Immature natural killer cell (primary cell): ENCODE data around the gene USP12. TPM values are rescaled to one million over a fixed set of nuclear protein-coding genes. Genes with fewer than 3 reads are reported as not detected.
"Not testable (repeated sequence)": the region's sequence is repeated elsewhere in the genome, so short reads cannot be mapped to it uniquely, and the experiment has no call there.

Experiments used
- DNase-seq, 3 donors: peaks; one replicate each; pipeline ENCODE4 v3.0.0; 2022; ENCODE audit warnings: mixed read lengths in 1 of 3
- H3K27ac Mint-ChIP-seq, 6 donors: one replicate each; pipeline ENCODE4 v1.8.0; 2020; ENCODE audit warnings: mixed read lengths in 6 of 6, mild to moderate bottlenecking in 5 of 6, inconsistent platforms in 4 of 6, moderate library complexity in 3 of 6
- H3K27me3 Mint-ChIP-seq, 3 donors: one replicate each; pipeline ENCODE4 v1.8.0; 2020 to 2021; ENCODE audit warnings: low read depth in 3 of 3, mild to moderate bottlenecking in 3 of 3, mixed read lengths in 3 of 3, moderate library complexity in 3 of 3, inconsistent platforms in 1 of 3
- H3K36me3 Mint-ChIP-seq, 3 donors: one replicate each; pipeline ENCODE4 v1.8.0; 2020; ENCODE audit warnings: mixed read lengths in 3 of 3, inconsistent platforms in 2 of 3, mild to moderate bottlenecking in 2 of 3
- H3K4me1 Mint-ChIP-seq, 2 donors: one replicate each; pipeline ENCODE4 v1.8.0; 2020; ENCODE audit warnings: inconsistent platforms in 2 of 2, mild to moderate bottlenecking in 2 of 2, mixed read lengths in 2 of 2, moderate library complexity in 1 of 2
- H3K4me3 Mint-ChIP-seq, 5 donors: one replicate each; pipeline ENCODE4 v1.8.0; 2020; ENCODE audit warnings: mild to moderate bottlenecking in 5 of 5, mixed read lengths in 5 of 5, inconsistent platforms in 3 of 5, moderate library complexity in 3 of 5
- H3K9me3 Mint-ChIP-seq, 6 donors: one replicate each; pipeline ENCODE4 v1.8.0; 2020; ENCODE audit warnings: mild to moderate bottlenecking in 6 of 6, mixed read lengths in 6 of 6, inconsistent platforms in 4 of 6, moderate library complexity in 3 of 6
- polyA plus RNA-seq, 3 donors: library from polyadenylated mRNA; unstranded; fragments of 300-500 nt; fragmentation: Illumina TruSeq; gene quantifications; one replicate each; pipeline ENCODE4 v1.2.3, GENCODE V29; 2021

Gene USP12
- polyA plus RNA-seq, 3 donors from 2014 or later = 11.2 to 12.7 (median 11.4) TPM

GRCh38 chr13:27159806-27160563, 11.6 kb downstream of the USP12 start:
- Mint-ChIP-seq H3K36me3 (peaks cover 0 to 5% (median 0%) of the 10 kb centered on the region in 3 donors), H3K27me3 (no peaks in the 10 kb centered on the region), H3K4me1 (peaks cover 36 to 69% of the 10 kb centered on the region in 2 donors), H3K4me3 (no peak overlapping the region), H3K9me3 (no peaks in the 10 kb centered on the region), H3K27ac (peak overlapping the region in 2 of 6 donors; percentile 15 to 24)
- no peak for DNase-seq

DNA sequence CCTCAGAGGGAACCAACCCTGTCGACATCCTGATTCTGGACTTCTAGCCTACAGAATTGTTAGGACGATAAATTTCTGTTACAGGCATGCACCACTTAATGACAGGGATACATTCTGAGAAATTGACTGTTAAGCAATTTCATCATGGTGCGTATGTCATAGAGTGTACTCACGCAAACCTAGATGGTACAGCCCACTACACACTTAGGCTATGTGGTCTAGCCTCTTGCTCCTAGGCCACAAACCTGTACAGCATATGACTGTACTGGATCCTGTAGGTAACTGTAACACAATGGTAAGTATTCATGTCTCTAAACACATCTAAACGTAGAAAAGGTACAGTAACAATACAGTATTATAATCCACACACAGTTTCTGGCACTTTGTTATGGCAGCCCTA, 13.3 kb downstream of the USP12 start:
- Mint-ChIP-seq H3K4me3 (no peak overlapping the region), H3K27me3 (peaks cover 0 to 3% (median 2%) of the 10 kb centered on the region in 3 donors), H3K4me1 (peaks cover 34 to 69% of the 10 kb centered on the region in 2 donors), H3K36me3 (peaks cover 0 to 5% (median 0%) of the 10 kb centered on the region in 3 donors), H3K9me3 (no peaks in the 10 kb centered on the region), H3K27ac (no peak overlapping the region)
- no peak for DNase-seq

- Mint-ChIP-seq H3K9me3 (no peaks in the 10 kb centered on the region), H3K27ac (peak overlapping the region in 1 of 6 donors; percentile 43), H3K27me3 (peaks cover 0 to 3% (median 2%) of the 10 kb centered on the region in 3 donors), H3K4me1 (peaks cover 47 to 71% of the 10 kb centered on the region in 2 donors), H3K36me3 (peaks cover 0 to 5% (median 0%) of the 10 kb centered on the region in 3 donors), H3K4me3 (peak overlapping the region in 1 of 5 donors; percentile 38)
- DNase-seq = no peak
Measured at GRCh38 chr13:27151798-27152599, 19.6 kb downstream of the USP12 start.

DNA sequence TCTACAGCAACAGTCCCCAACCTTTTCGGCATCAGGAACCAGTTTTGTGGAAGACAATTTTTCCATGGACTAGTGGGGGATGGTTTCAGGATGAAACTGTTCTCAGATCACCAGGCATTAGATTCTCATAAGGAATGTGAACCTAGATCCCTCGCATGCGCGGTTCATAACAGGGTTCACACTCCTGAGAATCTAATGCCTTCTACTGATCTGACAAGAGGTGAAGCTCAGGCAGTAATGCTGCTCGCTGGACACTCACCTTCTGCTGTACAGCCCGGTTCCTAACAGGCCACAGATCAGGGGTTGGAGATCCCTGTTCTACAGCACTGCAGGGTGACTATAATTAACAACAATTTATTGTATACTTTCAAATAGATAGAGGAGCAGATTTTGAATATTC, 21.9 kb downstream of the USP12 start:
- H3K27ac Mint-ChIP-seq = no peak overlapping the region
- no peak for DNase-seq
- peaks cover 52 to 78% of the 10 kb centered on the region in 2 donors for H3K4me1 Mint-ChIP-seq
- no peak overlapping the region for H3K4me3 Mint-ChIP-seq
- no peaks in the 10 kb centered on the region for H3K9me3 Mint-ChIP-seq
- no peaks in the 10 kb centered on the region for H3K36me3 Mint-ChIP-seq
- peaks cover 0 to 3% (median 2%) of the 10 kb centered on the region in 3 donors for H3K27me3 Mint-ChIP-seq

GRCh38 chr13:27148900-27149299, 22.7 kb downstream of the USP12 start:
- Mint-ChIP-seq H3K9me3 (no peaks in the 10 kb centered on the region), H3K36me3 (no peaks in the 10 kb centered on the region), H3K27ac (no peak overlapping the region), H3K27me3 (peaks cover 0 to 3% (median 0%) of the 10 kb centered on the region in 3 donors), H3K4me3 (no peak overlapping the region), H3K4me1 (peaks cover 50 to 70% of the 10 kb centered on the region in 2 donors)
- DNase-seq = no peak

DNA sequence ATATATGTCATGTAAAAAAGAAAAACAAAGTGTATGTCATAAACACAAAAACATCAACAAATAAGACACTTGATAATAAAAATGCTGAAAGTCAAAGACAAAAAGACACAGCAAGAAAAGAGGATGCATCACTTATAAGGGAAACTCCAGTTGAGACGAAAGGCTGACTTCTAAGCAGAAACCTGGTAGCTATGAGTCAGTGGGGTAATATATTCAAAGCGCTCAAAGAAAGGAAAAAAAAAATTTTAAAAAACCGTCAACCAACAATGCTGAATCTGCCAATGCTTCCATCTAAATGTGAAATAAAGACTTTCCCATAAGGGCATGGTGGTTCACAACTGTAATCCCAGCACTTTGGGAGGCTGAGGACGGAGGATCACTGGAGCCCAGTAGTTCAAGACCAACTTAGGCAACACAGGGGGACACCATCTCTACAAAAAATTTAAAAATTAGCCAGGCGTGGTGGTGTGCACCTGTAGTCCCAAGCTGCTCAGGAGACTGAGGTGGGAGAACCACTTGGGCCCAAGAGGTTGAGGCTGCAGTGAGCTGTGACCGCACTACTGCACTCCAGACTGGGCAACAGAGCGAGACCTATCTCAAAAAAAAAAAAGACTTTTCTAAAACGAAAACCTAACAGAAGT, 24.0 kb downstream of the USP12 start:
- no peaks in the 10 kb centered on the region for H3K36me3 Mint-ChIP-seq
- H3K4me3 Mint-ChIP-seq = no peak overlapping the region
- H3K27ac Mint-ChIP-seq = no peak overlapping the region
- H3K4me1 Mint-ChIP-seq = peaks cover 51 to 71% of the 10 kb centered on the region in 2 donors
- no peaks in the 10 kb centered on the region for H3K9me3 Mint-ChIP-seq
- H3K27me3 Mint-ChIP-seq = no peaks in the 10 kb centered on the region
- DNase-seq = no peak

- H3K27ac Mint-ChIP-seq = no peak overlapping the region
- peaks cover 0 to 4% (median 3%) of the 10 kb centered on the region in 3 donors for H3K36me3 Mint-ChIP-seq
- H3K9me3 Mint-ChIP-seq = peaks cover 0 to 2% (median 0%) of the 10 kb centered on the region in 6 donors
- DNase-seq = no peak
- H3K27me3 Mint-ChIP-seq = peaks cover 0 to 1% (median 0%) of the 10 kb centered on the region in 3 donors
- no peak overlapping the region for H3K4me3 Mint-ChIP-seq
- peaks cover 29 to 57% of the 10 kb centered on the region in 2 donors for H3K4me1 Mint-ChIP-seq
Measured at GRCh38 chr13:27141746-27142145, 29.9 kb downstream of the USP12 start.

DNA sequence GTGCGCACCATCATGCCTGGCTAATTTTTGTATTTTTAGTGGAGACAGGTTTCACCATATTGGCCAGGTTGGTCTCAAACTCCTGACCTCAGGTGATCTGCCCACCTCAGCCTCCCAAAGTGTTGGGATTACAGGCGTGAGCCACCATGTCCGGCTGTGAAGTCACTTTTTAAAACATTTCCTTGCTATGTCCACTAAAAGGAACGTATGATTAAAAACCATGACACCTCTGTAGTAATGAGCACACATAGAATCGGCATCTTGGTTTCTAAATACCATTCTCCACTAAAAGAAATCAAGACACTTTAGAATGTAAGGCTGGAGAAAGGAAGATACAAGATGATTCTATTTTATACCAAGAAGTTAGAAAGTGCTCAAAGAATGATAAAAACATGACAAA, 30.5 kb downstream of the USP12 start:
- H3K27me3 Mint-ChIP-seq, DNase-seq, H3K9me3 Mint-ChIP-seq, H3K36me3 Mint-ChIP-seq, H3K4me3 Mint-ChIP-seq: not testable (repeated sequence)
- Mint-ChIP-seq H3K4me1 (peaks cover 26 to 53% of the 10 kb centered on the region in 2 donors), H3K27ac (peak overlapping the region in 1 of 6 donors; percentile 21)

- peaks cover 0 to 4% (median 3%) of the 10 kb centered on the region in 3 donors for H3K36me3 Mint-ChIP-seq
- H3K4me1 Mint-ChIP-seq = peaks cover 21 to 44% of the 10 kb centered on the region in 2 donors
- no peak for DNase-seq
- peaks cover 0 to 2% (median 0%) of the 10 kb centered on the region in 6 donors for H3K9me3 Mint-ChIP-seq
- H3K27me3 Mint-ChIP-seq = peaks cover 0 to 1% (median 0%) of the 10 kb centered on the region in 3 donors
- no peak overlapping the region for H3K27ac Mint-ChIP-seq
- H3K4me3 Mint-ChIP-seq = no peak overlapping the region
Measured at GRCh38 chr13:27140060-27140459, 31.6 kb downstream of the USP12 start.

DNA sequence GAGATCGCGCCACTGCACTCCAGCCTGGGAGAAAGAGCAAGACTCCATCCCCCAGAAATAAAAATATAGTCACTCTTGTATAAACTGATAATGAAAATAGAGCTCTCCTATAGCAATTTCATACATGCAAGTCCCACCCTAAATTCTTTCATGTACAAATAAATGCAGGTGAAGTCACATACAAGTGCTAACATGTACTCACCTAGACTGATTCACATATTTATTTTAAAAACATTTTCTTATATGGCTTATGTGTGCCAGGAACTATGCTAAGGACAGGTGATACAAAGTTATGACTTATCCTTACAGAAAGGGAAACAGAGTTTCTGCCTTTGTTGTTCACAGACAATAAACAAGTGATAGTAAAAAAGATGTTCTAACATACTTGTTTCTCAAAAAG, 32.0 kb downstream of the USP12 start:
- Mint-ChIP-seq H3K27me3 (peaks cover 0 to 1% (median 0%) of the 10 kb centered on the region in 3 donors), H3K36me3 (peaks cover 0 to 4% (median 3%) of the 10 kb centered on the region in 3 donors), H3K27ac (no peak overlapping the region), H3K4me3 (no peak overlapping the region), H3K4me1 (peaks cover 20 to 43% of the 10 kb centered on the region in 2 donors), H3K9me3 (peaks cover 0 to 2% (median 0%) of the 10 kb centered on the region in 6 donors)
- DNase-seq = no peak

GRCh38 chr13:27138457-27139093, 33.0 kb downstream of the USP12 start:
- Mint-ChIP-seq H3K27me3 (peaks cover 0 to 1% (median 0%) of the 10 kb centered on the region in 3 donors), H3K4me3 (no peak overlapping the region), H3K27ac (no peak overlapping the region), H3K9me3 (peaks cover 0 to 2% (median 0%) of the 10 kb centered on the region in 6 donors), H3K4me1 (peaks cover 19 to 40% of the 10 kb centered on the region in 2 donors), H3K36me3 (peaks cover 0 to 4% (median 3%) of the 10 kb centered on the region in 3 donors)
- no peak for DNase-seq

GRCh38 chr13:27137759-27138158, 33.9 kb downstream of the USP12 start:
- Mint-ChIP-seq H3K4me3 (no peak overlapping the region), H3K36me3 (peaks cover 0 to 4% (median 3%) of the 10 kb centered on the region in 3 donors), H3K27ac (peak overlapping the region in 1 of 6 donors; percentile 11), H3K4me1 (peaks cover 21 to 42% of the 10 kb centered on the region in 2 donors), H3K27me3 (peaks cover 0 to 1% (median 0%) of the 10 kb centered on the region in 3 donors), H3K9me3 (peaks cover 0 to 2% (median 0%) of the 10 kb centered on the region in 6 donors)
- no peak for DNase-seq

DNA sequence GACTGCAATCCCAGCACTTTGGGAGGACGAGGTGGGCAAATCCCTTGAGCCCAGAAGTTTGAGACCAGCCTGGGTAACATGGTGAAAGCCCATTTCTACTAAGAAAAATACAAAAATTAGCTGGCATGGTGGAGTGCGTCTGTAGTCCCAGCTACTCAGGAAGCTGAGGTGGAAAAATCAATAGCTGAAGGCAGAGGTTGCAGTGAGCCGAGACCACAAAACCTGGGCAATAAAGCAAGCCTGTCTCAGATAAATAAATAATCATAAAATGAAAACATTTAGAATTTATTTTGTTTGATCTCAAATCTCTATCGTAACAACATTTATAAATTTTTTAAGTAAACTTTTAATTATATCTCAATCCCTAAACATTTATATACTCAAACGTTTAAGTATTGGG, 36.6 kb downstream of the USP12 start:
- H3K27ac Mint-ChIP-seq = no peak overlapping the region
- peaks cover 39 to 55% of the 10 kb centered on the region in 2 donors for H3K4me1 Mint-ChIP-seq
- DNase-seq = no peak
- no peak overlapping the region for H3K4me3 Mint-ChIP-seq
- peaks cover 0 to 5% (median 0%) of the 10 kb centered on the region in 3 donors for H3K27me3 Mint-ChIP-seq
- H3K36me3 Mint-ChIP-seq = no peaks in the 10 kb centered on the region
- no peaks in the 10 kb centered on the region for H3K9me3 Mint-ChIP-seq
